Measurements from ENCODE around the gene RMC1.
"Not testable (repeated sequence)": the region's sequence is repeated elsewhere in the genome, so short reads cannot be mapped to it uniquely, and the experiment has no call there.

Gene RMC1

GRCh38 chr18:23532848-23533247 lies 29.5 kb downstream of the RMC1 start:
- DNase-seq (ENCODE audit: low read depth in 2 of 2): no peak

- DNase-seq (ENCODE audit: low read depth in 2 of 2): no peak
These were observed 31.0 kb downstream of the RMC1 start for GRCh38 chr18:23534276-23534675.

GRCh38 chr18:23536204-23536603 lies 32.9 kb downstream of the RMC1 start:
- no peak for DNase-seq (ENCODE audit: low read depth in 2 of 2)

- no peak for DNase-seq (ENCODE audit: low read depth in 2 of 2)
These were observed 34.0 kb downstream of the RMC1 start for GRCh38 chr18:23537274-23537673.

- DNase-seq (ENCODE audit: low read depth in 2 of 2): no peak
These were observed 34.7 kb downstream of the RMC1 start for GRCh38 chr18:23538001-23538400.

GRCh38 chr18:23538870-23539269 lies 35.6 kb downstream of the RMC1 start:
- DNase-seq (ENCODE audit: low read depth in 2 of 2): no peak

- no peak for DNase-seq (ENCODE audit: low read depth in 2 of 2)
These were observed 36.0 kb downstream of the RMC1 start for GRCh38 chr18:23539296-23539695.

- DNase-seq (ENCODE audit: low read depth in 2 of 2): no peak
These were observed 36.7 kb downstream of the RMC1 start for GRCh38 chr18:23539911-23540525.

GRCh38 chr18:23540867-23541266 lies 37.6 kb downstream of the RMC1 start:
- DNase-seq (ENCODE audit: low read depth in 2 of 2): no peak

GRCh38 chr18:23541349-23542093 lies 38.2 kb downstream of the RMC1 start:
- DNase-seq (ENCODE audit: low read depth in 2 of 2): no peak

- DNase-seq (ENCODE audit: low read depth in 2 of 2): no peak
These were observed 39.1 kb downstream of the RMC1 start for GRCh38 chr18:23542461-23542860.

GRCh38 chr18:23545247-23545789 lies 42.0 kb downstream of the RMC1 start:
- DNase-seq (ENCODE audit: low read depth in 2 of 2): no peak

GRCh38 chr18:23547306-23547705 lies 44.0 kb downstream of the RMC1 start:
- no peak for DNase-seq (ENCODE audit: low read depth in 2 of 2)

GRCh38 chr18:23547846-23548245 lies 44.5 kb downstream of the RMC1 start:
- no peak for DNase-seq (ENCODE audit: low read depth in 2 of 2)

- no peak for DNase-seq (ENCODE audit: low read depth in 2 of 2)
These were observed 45.0 kb downstream of the RMC1 start for GRCh38 chr18:23548275-23548674.

- DNase-seq (ENCODE audit: low read depth in 2 of 2): no peak
These were observed 45.4 kb downstream of the RMC1 start for GRCh38 chr18:23548719-23549118.

GRCh38 chr18:23550898-23551297 lies 47.6 kb downstream of the RMC1 start:
- no peak for DNase-seq (ENCODE audit: low read depth in 2 of 2)

GRCh38 chr18:23551978-23552377 lies 48.7 kb downstream of the RMC1 start:
- DNase-seq (ENCODE audit: low read depth in 2 of 2): no peak

GRCh38 chr18:23552505-23552904 lies 49.2 kb downstream of the RMC1 start:
- DNase-seq (ENCODE audit: low read depth in 2 of 2): no peak

GRCh38 chr18:23553887-23554286 lies 50.6 kb downstream of the RMC1 start:
- DNase-seq (ENCODE audit: low read depth in 2 of 2): no peak

- no peak for DNase-seq (ENCODE audit: low read depth in 2 of 2)
These were observed 53.0 kb downstream of the RMC1 start for GRCh38 chr18:23556145-23556780.

- DNase-seq (ENCODE audit: low read depth in 2 of 2): not testable (repeated sequence)
These were observed 54.2 kb downstream of the RMC1 start for GRCh38 chr18:23557511-23557910.

GRCh38 chr18:23560186-23560585 lies 56.9 kb downstream of the RMC1 start:
- no peak for DNase-seq (ENCODE audit: low read depth in 2 of 2)
